ENCODE results near the gene GLIS1. TPM values are rescaled to one million over a fixed set of nuclear protein-coding genes. Genes with fewer than 3 reads are reported as not detected.

The GLIS1 gene
- total and polyA plus RNA-seq, 8 donors: 0.06 to 0.26 (median 0.13) TPM; not detected in 4

- no peaks in the 10 kb centered on the region for H3K4me1 ChIP-seq
- H3K27me3 ChIP-seq: no peaks in the 10 kb centered on the region
- H3K27ac ChIP-seq: no peak overlapping the region
- intact Hi-C loops (cut with DNase I): no loop called here
- H3K4me3 ChIP-seq: no peak overlapping the region
- no peak for TF ChIP-seq CTCF (IDR thresholded peaks at IDR 0.05)
- no peaks in the 10 kb centered on the region for H3K9me3 ChIP-seq
- no peak for FAIRE-seq
- H3K36me3 ChIP-seq: no peaks in the 10 kb centered on the region
- peak in 1 of 6 donors; percentile 45 for DNase-seq
- ATAC-seq: no peak
- WGBS, 2 donors: 69 to 74% methylated on average over 19 of the region's 19 CpGs
These were observed 132.3 kb downstream of the GLIS1 start for GRCh38 chr1:53606651-53607051.

GRCh38 chr1:53606197-53606596, 132.8 kb downstream of the GLIS1 start:
- peak in 1 of 6 donors; percentile 29 for DNase-seq
- Histone ChIP-seq H3K27me3 (no peaks in the 10 kb centered on the region), H3K9me3 (no peaks in the 10 kb centered on the region), H3K4me1 (no peaks in the 10 kb centered on the region), H3K4me3 (no peak overlapping the region), H3K27ac (no peak overlapping the region), H3K36me3 (no peaks in the 10 kb centered on the region)
- intact Hi-C loops (cut with DNase I): no loop called here
- 72 to 90% methylated on average over 8 of the region's 8 CpGs for WGBS, 2 donors
- no peak for ATAC-seq
- no peak for TF ChIP-seq CTCF (IDR thresholded peaks at IDR 0.05)
- FAIRE-seq: no peak

GRCh38 chr1:53605181-53605580, 133.8 kb downstream of the GLIS1 start:
- Histone ChIP-seq H3K27ac (no peak overlapping the region), H3K36me3 (no peaks in the 10 kb centered on the region), H3K9me3 (no peaks in the 10 kb centered on the region), H3K4me1 (no peaks in the 10 kb centered on the region), H3K4me3 (no peak overlapping the region), H3K27me3 (no peaks in the 10 kb centered on the region)
- DNase-seq (peak in 1 of 6 donors; percentile 28), ATAC-seq (no peak), FAIRE-seq (no peak)
- WGBS, 2 donors: 81 to 88% methylated on average over 8 of the region's 8 CpGs
- TF ChIP-seq CTCF (IDR thresholded peaks at IDR 0.05): no peak
- intact Hi-C loops (cut with DNase I): no loop called here

GRCh38 chr1:53604291-53604919, 134.6 kb downstream of the GLIS1 start:
- H3K4me3 ChIP-seq: no peak overlapping the region
- TF ChIP-seq CTCF (IDR thresholded peaks at IDR 0.05): no peak
- FAIRE-seq: no peak
- no peaks in the 10 kb centered on the region for H3K36me3 ChIP-seq
- no peaks in the 10 kb centered on the region for H3K4me1 ChIP-seq
- DNase-seq: peak in 1 of 6 donors; percentile 3
- intact Hi-C loops (cut with DNase I): no loop called here
- H3K27me3 ChIP-seq: no peaks in the 10 kb centered on the region
- H3K9me3 ChIP-seq: no peaks in the 10 kb centered on the region
- WGBS, 2 donors: 63 to 72% methylated on average over 5 of the region's 5 CpGs
- no peak for ATAC-seq
- no peak overlapping the region for H3K27ac ChIP-seq

- H3K4me1 ChIP-seq: no peaks in the 10 kb centered on the region
- no peaks in the 10 kb centered on the region for H3K27me3 ChIP-seq
- DNase-seq (peak in 1 of 6 donors; percentile 10), ATAC-seq (no peak), FAIRE-seq (no peak)
- no peak overlapping the region for H3K4me3 ChIP-seq
- H3K27ac ChIP-seq: no peak overlapping the region
- 85 to 86% methylated on average over 6 of the region's 6 CpGs for WGBS, 2 donors
- no peak for TF ChIP-seq CTCF (IDR thresholded peaks at IDR 0.05)
- H3K9me3 ChIP-seq: no peaks in the 10 kb centered on the region
- no peaks in the 10 kb centered on the region for H3K36me3 ChIP-seq
- intact Hi-C loops (cut with DNase I): no loop called here
These were observed 135.5 kb downstream of the GLIS1 start for GRCh38 chr1:53603431-53603830.
